Measurements from ENCODE around the gene LRRN3.

Gene LRRN3

GRCh38 chr7:111105269-111105668 is 14.3 kb downstream of the LRRN3 start:
- DNase-seq (ENCODE audit: low read depth in 2 of 2): no peak

- DNase-seq (ENCODE audit: low read depth in 2 of 2): no peak
Measured at GRCh38 chr7:111107579-111107978, 16.7 kb downstream of the LRRN3 start.

GRCh38 chr7:111108000-111108399 is 17.1 kb downstream of the LRRN3 start:
- no peak for DNase-seq (ENCODE audit: low read depth in 2 of 2)

GRCh38 chr7:111108496-111108895 is 17.6 kb downstream of the LRRN3 start:
- DNase-seq (ENCODE audit: low read depth in 2 of 2): no peak

GRCh38 chr7:111112439-111112838 is 21.5 kb downstream of the LRRN3 start:
- DNase-seq (ENCODE audit: low read depth in 2 of 2): no peak

DNA sequence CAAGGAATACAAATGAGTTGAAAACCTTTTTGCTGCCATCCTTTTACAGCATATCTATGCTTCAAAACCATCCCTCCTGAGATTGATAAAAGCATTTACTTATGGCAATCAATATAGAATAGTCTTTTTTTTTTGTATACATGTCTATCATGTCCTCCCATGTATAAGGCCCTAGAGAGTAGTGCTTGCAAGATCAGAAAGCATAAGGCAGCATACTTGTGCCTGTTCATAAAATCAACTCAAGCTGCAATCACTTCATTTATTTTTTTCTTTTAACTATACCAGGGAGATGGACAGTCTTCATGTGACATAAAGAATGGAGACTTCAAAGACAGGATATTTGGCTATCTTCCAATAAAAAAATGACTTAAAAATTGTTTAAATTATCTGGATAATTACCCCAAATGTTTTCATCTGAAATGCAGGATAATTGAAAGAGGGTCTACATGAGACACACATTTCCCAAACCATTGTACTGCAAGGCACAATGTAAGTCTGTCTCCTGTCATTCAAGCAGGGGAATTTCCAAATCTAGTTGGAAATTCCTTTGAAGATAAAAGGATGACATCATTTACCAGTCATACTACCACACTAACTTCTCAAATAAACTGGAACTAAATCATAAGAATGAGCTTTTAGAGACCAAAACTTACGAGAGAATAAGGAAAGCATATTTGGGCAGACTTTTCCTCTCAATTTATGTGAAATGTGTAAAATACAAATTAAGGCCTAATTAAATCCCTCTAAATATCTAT is 22.5 kb downstream of the LRRN3 start:
- no peak for DNase-seq (ENCODE audit: low read depth in 2 of 2)

DNA sequence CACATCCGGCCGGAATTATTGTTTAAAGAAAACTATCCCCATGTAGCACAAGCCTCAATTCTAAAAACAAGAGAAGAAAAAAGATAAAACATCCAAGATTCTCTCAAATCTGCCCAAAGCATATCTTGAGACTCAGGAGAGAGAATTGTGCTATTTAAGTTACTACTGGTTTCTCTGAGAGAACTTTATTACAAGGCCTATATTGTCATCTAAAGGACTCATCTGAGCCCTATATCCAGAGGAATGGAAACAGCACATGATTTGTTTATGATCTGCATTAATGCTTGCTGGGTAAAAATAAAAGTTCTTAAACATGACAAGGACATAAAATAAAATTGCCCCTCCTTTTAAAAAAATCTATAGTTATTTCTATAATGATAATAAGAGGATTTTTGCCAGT is 25.0 kb downstream of the LRRN3 start:
- DNase-seq (ENCODE audit: low read depth in 2 of 2): no peak

DNA sequence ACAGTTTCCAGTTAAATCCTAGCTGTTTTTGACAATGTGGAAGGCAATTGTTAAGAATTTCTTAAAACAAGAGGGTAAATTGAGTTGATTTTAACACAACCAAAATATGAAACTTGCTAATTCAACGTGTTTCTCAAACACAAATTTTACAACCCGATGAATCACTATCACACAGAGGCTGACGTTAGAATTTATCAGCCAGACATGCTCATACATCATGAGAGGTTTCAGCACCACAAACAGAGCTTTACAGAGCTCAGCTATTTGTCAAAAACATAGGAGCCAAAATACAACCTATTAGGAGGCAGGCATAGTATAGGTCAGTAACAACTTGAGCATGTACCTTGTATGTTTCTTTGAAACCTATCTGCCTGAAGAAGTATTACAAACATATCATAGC is 36.1 kb downstream of the LRRN3 start:
- DNase-seq (ENCODE audit: low read depth in 2 of 2): no peak

DNA sequence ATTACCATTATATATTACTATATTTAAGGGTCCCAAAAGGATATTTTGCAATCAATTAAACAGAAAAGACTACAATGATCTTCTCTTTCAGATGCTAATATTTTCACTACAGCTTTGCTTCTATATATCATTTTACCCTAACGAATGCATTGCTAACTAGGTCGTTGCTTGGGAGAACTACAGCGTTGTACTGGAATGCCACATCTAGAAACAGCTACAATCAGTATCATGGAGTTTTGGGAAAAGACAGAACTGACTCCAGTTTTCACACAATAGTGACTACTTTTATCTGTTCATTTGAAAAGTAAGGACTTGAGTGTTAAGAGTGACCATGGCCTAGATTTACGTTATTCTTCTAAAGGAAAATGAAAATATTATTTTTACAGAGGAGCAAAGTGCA is 38.5 kb downstream of the LRRN3 start:
- no peak for DNase-seq (ENCODE audit: low read depth in 2 of 2)

DNA sequence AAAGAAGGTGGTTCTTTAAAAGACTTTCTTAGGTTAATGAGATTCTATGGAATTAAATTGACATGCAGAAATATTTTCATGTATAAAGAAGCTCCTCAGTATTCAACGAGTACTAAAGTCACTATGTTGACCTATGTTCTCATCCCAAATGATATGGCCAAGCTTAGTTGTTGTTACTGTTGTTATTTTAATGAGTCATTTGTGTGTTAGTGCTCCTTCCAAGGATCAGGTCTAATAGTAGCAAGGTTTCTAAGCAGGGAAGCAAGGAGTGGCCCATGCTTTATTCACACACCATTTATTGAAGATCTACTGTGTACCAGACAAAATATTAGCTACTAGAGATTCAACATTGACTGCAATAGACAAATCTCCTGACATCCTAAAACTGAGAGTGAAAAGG is 41.9 kb downstream of the LRRN3 start:
- DNase-seq (ENCODE audit: low read depth in 2 of 2): no peak

GRCh38 chr7:111137296-111138192 is 46.6 kb downstream of the LRRN3 start:
- DNase-seq (ENCODE audit: low read depth in 2 of 2): peak in 1 of 2 donors; percentile 7

- peak; percentile 25 for DNase-seq (ENCODE audit: low read depth in 2 of 2)
Measured at GRCh38 chr7:111138193-111138569, 47.3 kb downstream of the LRRN3 start.

GRCh38 chr7:111138586-111138985 is 47.7 kb downstream of the LRRN3 start:
- no peak for DNase-seq (ENCODE audit: low read depth in 2 of 2)

GRCh38 chr7:111140091-111140865 is 49.4 kb downstream of the LRRN3 start:
- DNase-seq (ENCODE audit: low read depth in 2 of 2): no peak

DNA sequence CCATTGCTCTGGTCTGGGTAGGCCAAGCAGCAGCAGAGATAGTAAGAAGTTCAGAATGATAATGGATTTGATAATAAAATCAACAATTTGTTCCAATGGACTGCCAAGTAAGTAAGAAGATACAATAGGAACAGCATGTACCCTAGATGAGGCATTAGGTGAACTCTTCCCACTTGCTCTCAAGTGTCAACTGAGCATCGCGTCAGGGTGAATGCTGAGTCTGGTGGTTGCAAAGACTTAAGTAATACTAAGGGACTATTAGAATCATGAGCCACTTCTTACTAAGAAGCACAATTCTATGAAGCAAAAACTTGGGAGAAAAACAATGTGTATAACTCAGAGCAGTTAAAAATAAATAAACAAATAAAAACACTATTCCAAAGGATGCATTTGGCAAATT is 54.5 kb downstream of the LRRN3 start:
- DNase-seq (ENCODE audit: low read depth in 2 of 2): no peak

- DNase-seq (ENCODE audit: low read depth in 2 of 2): no peak
Measured at GRCh38 chr7:111146136-111146535, 55.2 kb downstream of the LRRN3 start.

DNA sequence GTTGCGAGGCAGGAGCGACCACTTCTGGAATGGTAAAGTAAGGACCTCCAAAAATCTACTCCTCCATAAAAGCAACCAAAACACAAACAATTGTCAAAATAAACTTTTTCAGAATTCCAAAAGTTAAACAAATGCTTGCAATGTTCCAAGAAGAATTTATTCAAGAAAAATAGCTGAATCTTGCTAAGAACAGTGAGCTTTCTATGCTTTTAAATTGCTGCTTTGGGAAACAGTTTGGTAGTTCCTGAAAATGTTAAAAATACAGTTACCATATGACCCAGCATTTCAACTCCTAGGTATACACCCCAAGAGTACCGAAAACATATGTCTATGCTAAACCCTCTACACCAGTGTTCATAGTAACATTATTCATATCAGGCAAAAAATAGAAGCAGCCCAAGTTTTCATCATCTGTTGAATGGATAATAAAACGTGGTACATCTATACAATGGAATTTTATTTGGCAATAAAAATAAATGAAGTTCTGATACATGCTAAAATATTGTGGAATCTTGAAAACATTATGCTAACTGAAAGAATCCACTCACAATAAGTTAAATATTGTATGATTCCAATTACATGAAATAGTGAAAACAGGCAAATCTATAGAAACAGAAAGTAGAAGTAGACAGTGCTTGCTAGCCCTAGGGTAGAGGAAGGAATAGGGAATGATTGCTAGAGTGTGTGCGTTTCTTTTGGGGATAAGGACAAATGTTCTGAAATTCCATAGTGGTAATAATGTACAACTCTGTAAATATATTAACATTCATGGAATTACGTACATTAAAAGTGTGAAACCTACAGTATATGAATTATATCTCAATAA is 57.0 kb downstream of the LRRN3 start:
- DNase-seq (ENCODE audit: low read depth in 2 of 2): no peak

DNA sequence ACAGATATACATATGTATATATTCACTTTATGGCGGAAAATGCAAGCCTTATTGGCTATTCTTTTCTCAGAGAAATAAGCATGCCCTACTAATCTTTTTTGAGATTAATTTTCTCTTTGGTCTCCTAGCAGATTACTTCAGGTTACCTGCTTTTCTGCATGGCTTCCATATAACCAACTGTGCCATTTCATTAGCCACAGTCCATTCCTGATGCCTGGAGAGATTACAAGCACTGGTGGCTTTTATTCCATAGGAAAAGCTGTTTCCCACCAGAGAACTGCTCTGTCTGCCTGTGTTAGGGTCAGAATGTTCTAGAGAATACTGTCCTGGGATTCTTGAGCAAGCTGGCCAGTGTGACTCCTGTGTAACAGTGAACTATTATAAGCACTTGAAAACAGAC is 59.8 kb downstream of the LRRN3 start:
- DNase-seq (ENCODE audit: low read depth in 2 of 2): no peak

- no peak for DNase-seq (ENCODE audit: low read depth in 2 of 2)
Measured at GRCh38 chr7:111159426-111159825, 68.5 kb downstream of the LRRN3 start.

DNA sequence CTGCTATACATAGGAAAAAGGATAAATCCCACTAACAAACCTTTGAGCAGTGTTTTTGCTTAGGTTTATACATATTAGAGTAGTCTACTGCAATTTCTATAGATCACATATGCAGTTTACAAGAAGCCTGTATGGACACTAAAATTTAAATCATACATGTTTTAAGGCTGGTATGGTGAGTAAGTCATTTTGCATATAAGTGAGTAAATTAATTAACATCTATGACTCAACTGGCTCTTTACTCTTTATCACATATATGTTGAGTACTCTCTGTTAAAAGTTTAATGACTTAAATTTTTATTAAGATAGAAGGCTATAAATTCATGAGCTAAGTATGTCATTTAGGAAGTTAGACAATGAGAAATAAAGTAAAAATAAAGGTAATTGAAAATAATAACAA is 69.4 kb downstream of the LRRN3 start:
- DNase-seq (ENCODE audit: low read depth in 2 of 2): no peak

- no peak for DNase-seq (ENCODE audit: low read depth in 2 of 2)
Measured at GRCh38 chr7:111162692-111163091, 71.8 kb downstream of the LRRN3 start.
